ENCODE results near the gene SPNS2. TPM values are rescaled to one million over a fixed set of nuclear protein-coding genes. Genes with fewer than 3 reads are reported as not detected.

Gene SPNS2
- polyA plus RNA-seq, 1 donor (not counting 4 experiments of a cell fraction or from before 2014, with no cell fraction given), result 0.10 TPM

GRCh38 chr17:4537451-4538235 is 39.0 kb downstream of the SPNS2 start:
- no peaks in the 10 kb centered on the region for H3K4me1 ChIP-seq (ENCODE audit: control insufficient read depth, extremely low read depth, insufficient read depth, low read length)

GRCh38 chr17:4538236-4539002 is 39.7 kb downstream of the SPNS2 start:
- no peak overlapping the region for H3K9ac ChIP-seq (ENCODE audit: control insufficient read depth, extremely low read depth, insufficient read depth, low read length)
- no peak overlapping the region for H3K4me2 ChIP-seq (ENCODE audit: control insufficient read depth, extremely low read depth, insufficient read depth, low read depth, low read length)
- FAIRE-seq (no peak), DNase-seq (ENCODE audit: low read depth, low spot score) (no peak)
- no peak overlapping the region for H3K4me3 ChIP-seq (ENCODE audit: control insufficient read depth in 2 of 3, extremely low read depth in 1 of 3, insufficient read depth in 2 of 3, low read depth in 1 of 3, low read length in 3 of 3)
- H3K9me1 ChIP-seq (ENCODE audit: control insufficient read depth, extremely low read depth, insufficient read depth, low read length), result no peaks in the 10 kb centered on the region
- H3K4me1 ChIP-seq (ENCODE audit: control insufficient read depth, extremely low read depth, insufficient read depth, low read length), result peaks cover 2% of the 10 kb centered on the region
- no peak for TF ChIP-seq CTCF (optimal IDR thresholded peaks at IDR 0.05 in 1 of 3, IDR thresholded peaks at IDR 0.05 in 1 of 3, conservative IDR thresholded peaks at IDR 0.05 in 1 of 3; ENCODE audit: extremely low read depth in 1 of 3, insufficient read depth in 2 of 3, low read length in 3 of 3)
- TF ChIP-seq EZH2 (IDR thresholded peaks at IDR 0.05; ENCODE audit: low read length), result no peak
- peaks cover 19% of the 10 kb centered on the region for H4K20me1 ChIP-seq (ENCODE audit: control insufficient read depth, extremely low read depth, insufficient read depth, low read length)
- dilution Hi-C loops (cut with MboI; ENCODE audit: extremely low pct_ligation_motif_present, low sequenced_read_pairs), result no loop called here
- H3K79me2 ChIP-seq (ENCODE audit: control insufficient read depth, insufficient read depth, low read length), result no peaks in the 10 kb centered on the region
- no peaks in the 10 kb centered on the region for H3K9me3 ChIP-seq (ENCODE audit: control insufficient read depth, low read depth, low read length)
- H3K36me3 ChIP-seq (ENCODE audit: control insufficient read depth in 2 of 2, extremely low read depth in 1 of 2, insufficient read depth in 2 of 2, low read length in 2 of 2), result peaks cover 33 to 36% of the 10 kb centered on the region in 2 experiments
- H3K27ac ChIP-seq (ENCODE audit: control insufficient read depth, insufficient read depth, low read length), result no peak overlapping the region
- H3K27me3 ChIP-seq (ENCODE audit: control insufficient read depth, extremely low read depth, insufficient read depth, low read length), result peaks cover 2% of the 10 kb centered on the region
- no peak overlapping the region for H2AFZ ChIP-seq (ENCODE audit: control insufficient read depth, low read length)

More at GRCh38 chr17:4537451-4538235, 39.0 kb downstream of the SPNS2 start:
- peaks cover 8% of the 10 kb centered on the region for H3K27me3 ChIP-seq (ENCODE audit: control insufficient read depth, extremely low read depth, insufficient read depth, low read length)
- no peak overlapping the region for H2AFZ ChIP-seq (ENCODE audit: control insufficient read depth, low read length)
- H3K27ac ChIP-seq (ENCODE audit: control insufficient read depth, insufficient read depth, low read length), result no peak overlapping the region
- H3K79me2 ChIP-seq (ENCODE audit: control insufficient read depth, insufficient read depth, low read length), result no peaks in the 10 kb centered on the region
- FAIRE-seq (no peak), DNase-seq (ENCODE audit: low read depth, low spot score) (no peak)
- dilution Hi-C loops (cut with MboI; ENCODE audit: extremely low pct_ligation_motif_present, low sequenced_read_pairs), result no loop called here
- no peaks in the 10 kb centered on the region for H3K9me1 ChIP-seq (ENCODE audit: control insufficient read depth, extremely low read depth, insufficient read depth, low read length)
- H3K36me3 ChIP-seq (ENCODE audit: control insufficient read depth in 2 of 2, extremely low read depth in 1 of 2, insufficient read depth in 2 of 2, low read length in 2 of 2), result peaks cover 30 to 36% of the 10 kb centered on the region in 2 experiments
- no peak overlapping the region for H3K4me2 ChIP-seq (ENCODE audit: control insufficient read depth, extremely low read depth, insufficient read depth, low read depth, low read length)
- no peak for TF ChIP-seq CTCF (optimal IDR thresholded peaks at IDR 0.05 in 1 of 3, IDR thresholded peaks at IDR 0.05 in 1 of 3, conservative IDR thresholded peaks at IDR 0.05 in 1 of 3; ENCODE audit: extremely low read depth in 1 of 3, insufficient read depth in 2 of 3, low read length in 3 of 3)
- TF ChIP-seq EZH2 (IDR thresholded peaks at IDR 0.05; ENCODE audit: low read length), result no peak
- H3K9me3 ChIP-seq (ENCODE audit: control insufficient read depth, low read depth, low read length), result no peaks in the 10 kb centered on the region
- H3K4me3 ChIP-seq (ENCODE audit: control insufficient read depth in 2 of 3, extremely low read depth in 1 of 3, insufficient read depth in 2 of 3, low read depth in 1 of 3, low read length in 3 of 3), result no peak overlapping the region
- H3K9ac ChIP-seq (ENCODE audit: control insufficient read depth, extremely low read depth, insufficient read depth, low read length), result no peak overlapping the region
- peaks cover 14% of the 10 kb centered on the region for H4K20me1 ChIP-seq (ENCODE audit: control insufficient read depth, extremely low read depth, insufficient read depth, low read length)
